Measurements from ENCODE around the gene LARP1.
"Not testable (repeated sequence)": the region's sequence is repeated elsewhere in the genome, so short reads cannot be mapped to it uniquely, and the experiment has no call there.

The LARP1 gene

DNA sequence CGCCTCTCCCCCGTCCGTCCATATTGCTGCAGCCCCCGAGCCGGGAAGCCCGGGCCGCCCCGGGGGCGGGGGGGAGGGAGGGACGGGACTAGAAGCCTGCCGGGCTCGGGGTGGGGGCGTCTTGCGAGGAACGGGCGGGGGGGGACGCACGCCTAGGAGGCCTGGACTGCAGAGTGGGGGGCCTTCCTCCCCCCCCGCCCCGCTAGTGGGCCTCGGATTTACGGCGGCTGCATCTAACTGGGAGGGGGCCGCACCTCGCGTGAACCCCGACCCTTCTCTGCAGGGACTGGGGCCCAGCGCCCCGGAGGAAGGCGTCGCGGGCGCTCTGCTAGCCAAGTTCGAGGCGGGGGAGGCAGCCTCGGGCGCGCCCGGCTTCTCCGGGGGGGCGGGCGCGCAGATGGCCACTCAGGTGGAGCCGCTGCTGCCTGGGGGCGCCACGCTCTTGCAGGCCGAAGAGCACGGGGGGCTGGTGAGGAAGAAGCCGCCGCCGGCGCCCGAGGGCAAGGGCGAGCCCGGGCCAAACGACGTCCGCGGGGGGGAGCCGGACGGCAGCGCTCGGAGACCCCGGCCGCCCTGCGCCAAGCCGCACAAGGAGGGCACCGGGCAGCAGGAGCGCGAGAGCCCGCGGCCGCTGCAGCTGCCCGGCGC lies at the start of gene LARP1:
TSS of gene LARP1 (plus strand) at position 17 of the 648 bp plus-strand sequence. CDS start at position 398, 381 bp downstream.
- DNase-seq (ENCODE audit: low spot score): peak; percentile 74

DNA sequence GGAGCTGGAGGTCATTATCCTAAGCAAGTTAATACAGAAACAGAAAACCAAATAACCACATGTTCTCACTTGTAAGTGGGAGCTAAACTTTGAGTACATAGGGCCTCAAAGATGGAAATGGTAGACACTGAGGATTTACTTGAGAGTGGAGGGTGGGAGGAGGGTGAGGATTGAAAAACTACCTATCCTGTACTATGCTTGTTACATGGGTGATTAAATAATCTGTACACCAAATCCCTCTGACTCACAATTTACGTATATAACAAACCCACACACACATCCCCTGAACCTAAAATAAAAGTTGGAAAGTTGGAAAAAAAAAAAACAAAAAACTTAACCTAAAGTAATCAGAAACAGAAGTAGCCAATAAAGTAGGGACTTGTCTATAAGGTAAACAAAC lies 48.8 kb upstream of the LARP1 start:
- DNase-seq (ENCODE audit: low spot score): no peak

DNA sequence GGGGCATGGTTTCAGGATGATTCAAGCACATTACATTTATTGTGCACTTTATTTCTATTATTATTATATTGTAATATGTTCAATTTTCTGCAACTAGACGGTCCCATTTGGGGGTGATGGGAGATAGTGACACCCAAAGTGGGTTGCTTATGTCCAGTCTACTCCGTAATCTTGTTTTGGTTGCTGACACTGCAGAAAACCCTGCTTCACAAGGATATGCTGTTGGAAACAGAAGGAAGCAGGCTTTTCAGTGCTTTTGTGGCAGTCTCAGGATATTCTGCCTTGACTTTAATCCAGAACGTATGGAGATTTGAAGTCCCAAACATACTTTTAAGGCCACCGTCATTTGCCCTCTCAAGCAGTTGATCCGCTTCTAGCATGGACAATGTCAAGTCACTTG lies 47.5 kb upstream of the LARP1 start:
- DNase-seq (ENCODE audit: low spot score): no peak

DNA sequence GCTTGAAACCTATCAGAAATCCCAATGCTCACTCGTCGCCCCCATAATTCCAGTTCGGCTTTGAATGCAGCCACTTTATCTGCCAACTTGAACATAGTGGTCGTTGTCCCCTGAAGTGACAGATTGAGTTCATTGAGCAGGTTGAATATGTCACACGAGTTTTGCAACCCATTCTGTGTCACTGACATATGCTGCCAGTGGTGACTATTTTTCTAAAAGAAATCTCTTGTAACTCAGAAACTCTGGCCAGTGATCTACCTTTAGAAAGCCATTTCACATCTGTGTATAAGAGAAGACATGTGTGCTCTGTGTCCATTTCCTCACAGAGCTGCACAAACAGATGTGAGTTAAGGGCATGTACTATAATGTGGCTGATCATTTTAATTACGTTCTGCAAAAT lies 47.0 kb upstream of the LARP1 start:
- no peak for DNase-seq (ENCODE audit: low spot score)

DNA sequence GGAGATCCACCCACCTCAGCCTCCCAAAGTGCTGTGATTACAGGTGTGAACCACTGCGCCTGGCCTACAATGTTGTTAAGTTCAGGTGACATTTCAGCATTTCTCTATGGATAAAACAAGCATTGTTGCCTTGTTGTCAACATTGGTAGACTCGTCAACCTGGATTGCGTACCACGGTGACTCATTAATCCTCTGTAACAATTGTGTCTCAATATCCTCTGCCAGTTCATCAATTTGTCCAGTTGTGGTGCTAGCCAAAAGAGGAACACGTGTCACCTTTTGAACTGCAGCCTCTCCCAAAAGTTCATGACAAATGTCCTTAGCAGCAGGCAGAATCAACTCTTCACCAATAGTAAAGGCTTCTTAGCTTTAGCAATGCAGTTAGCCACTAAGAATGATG lies 46.3 kb upstream of the LARP1 start:
- no peak for DNase-seq (ENCODE audit: low spot score)

DNA sequence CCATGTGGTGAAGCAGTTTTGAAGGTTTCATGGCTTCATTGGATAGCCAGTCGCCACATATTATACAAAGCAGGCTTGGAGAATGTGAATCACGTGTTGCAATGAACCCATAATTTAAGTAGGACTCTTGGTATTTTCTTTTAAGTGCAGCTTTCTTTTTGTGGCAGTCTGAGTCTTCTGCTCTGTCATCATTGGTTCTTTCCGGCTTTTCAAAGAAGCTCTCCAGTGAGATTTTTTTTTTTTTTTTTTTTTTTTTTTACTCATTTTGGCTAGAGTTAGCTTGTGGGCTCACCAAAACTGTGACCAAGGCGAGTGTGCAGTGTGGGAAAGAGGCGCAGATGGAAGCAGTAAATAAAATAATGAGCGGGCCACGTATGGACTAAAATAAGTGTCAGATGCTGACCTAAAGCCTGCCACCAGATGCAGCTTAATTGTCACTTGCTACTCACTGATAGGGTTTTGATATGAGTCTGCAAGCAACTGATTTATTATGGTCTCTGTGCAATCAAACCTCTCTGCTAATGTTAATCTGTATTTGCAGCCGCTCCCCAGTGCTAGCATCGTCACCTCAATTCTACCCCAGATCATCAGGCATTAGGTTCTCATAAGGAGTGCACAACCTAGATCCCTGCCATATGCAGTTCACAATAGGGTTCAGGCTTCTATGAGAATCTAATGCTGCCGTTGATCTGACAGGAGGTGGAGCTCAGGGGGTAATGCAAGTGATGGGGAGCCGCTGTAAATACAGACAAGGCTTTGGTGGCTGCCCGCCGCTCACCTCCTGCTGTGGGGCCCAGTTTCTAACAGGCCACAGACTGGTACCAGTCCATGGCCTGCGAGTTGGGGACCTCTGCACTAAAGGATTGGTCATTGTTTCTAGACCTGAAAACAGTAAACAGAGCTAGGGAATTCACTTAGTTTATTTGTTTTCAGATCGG lies 45.5 kb upstream of the LARP1 start:
- DNase-seq (ENCODE audit: low spot score): no peak

DNA sequence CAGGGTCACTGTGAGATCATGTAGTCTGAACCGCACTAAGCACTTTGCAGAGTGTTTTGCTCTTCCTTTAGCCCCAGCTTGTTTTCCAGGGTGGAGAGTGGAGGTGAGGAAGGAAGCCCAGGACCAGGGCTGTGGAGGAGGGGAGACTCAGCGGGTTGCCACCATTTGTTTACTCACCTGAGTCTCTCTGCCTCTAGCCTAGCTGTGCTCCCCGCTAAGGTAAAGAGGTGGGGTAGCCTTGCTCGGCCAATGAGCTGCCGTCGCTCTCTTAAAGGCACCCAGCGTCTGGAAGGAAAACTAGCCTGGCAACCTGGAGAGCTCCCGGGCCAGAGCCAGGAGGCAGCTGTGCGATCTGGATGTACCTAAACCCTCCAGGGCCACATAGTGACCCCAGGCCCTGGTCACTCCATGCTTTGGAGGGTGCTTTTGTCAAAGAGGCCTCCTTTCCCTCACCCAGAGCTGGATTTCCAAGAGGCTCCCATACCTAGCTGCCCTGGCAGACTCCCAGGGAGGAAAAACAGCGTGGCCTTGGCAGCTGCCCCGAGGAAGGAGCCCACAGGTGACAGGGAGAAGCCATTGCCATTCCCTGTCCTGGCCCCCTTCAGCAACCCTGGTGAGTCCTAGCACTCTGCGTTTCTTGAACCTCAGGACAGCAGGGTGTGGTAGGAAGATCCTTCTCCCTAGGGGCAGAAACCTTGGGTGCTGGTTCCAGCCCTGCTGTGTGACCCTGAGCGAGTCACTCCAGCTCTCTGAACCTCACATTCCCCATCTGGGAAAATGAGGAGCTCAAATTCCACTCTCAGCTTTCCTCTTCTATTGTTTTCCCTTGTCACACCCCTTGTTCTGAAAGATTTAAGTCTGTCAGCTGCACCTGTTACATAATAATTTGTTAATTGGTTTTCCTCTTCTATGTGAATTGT lies 42.4 kb upstream of the LARP1 start:
- no peak for DNase-seq (ENCODE audit: low spot score)

DNA sequence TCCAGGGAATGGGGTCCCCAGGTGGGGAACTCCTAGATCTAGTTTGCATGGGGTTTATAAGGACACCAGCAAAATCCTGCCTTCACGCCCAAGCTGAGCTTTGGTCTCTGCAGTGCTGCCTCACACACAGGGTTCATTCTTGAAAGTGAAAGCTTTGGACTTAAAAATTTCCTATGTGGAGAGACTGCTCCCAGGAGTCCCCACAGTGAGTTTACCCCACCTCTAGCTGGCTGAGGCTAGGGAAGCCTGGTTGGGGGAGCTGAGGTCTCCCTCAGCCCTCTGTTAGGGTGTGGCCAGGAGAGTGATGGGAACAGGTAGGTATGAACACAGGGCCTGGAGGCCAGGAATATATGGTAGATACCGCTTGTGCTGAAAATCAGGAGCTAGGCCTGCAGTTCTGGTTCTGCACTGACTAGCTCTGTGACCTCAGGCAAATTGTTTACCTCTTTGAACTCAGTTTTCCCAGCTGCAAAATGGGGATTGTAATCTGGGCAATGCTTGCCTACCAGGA lies 41.5 kb upstream of the LARP1 start:
- DNase-seq (ENCODE audit: low spot score): no peak

DNA sequence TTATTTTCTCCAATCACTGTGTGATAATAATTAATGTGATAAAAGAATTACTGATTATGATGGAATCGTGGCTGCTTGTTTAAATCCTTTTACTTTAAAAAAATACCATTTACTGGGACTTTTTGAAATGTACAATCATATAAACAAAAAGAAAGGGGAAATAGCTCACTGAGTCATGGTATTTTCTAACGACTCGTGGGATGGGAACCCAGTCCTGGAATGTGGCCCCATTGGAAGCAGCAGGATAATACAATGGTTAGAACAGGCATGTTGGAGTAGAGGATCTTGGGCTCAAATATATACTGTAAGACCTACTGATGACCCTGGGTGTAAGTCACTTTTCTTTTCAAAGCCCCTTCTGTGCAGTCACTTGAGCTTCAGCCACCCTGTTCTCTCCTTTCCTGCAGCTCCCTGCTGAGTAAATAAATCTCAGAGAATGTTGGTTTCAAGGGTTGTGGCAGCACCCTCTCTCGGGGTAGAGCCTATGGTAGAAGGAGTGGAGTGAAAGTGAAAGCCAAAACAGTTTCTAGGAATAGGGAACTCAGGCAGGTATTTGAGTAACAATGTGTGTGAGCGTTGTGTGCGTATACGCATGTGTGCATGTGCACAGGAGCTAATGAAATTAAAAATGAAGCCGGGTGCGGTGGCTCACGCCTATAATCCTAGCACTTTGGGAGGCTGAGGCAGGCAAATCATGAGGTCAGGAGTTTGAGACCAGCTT lies 40.8 kb upstream of the LARP1 start:
- no peak for DNase-seq (ENCODE audit: low spot score)

DNA sequence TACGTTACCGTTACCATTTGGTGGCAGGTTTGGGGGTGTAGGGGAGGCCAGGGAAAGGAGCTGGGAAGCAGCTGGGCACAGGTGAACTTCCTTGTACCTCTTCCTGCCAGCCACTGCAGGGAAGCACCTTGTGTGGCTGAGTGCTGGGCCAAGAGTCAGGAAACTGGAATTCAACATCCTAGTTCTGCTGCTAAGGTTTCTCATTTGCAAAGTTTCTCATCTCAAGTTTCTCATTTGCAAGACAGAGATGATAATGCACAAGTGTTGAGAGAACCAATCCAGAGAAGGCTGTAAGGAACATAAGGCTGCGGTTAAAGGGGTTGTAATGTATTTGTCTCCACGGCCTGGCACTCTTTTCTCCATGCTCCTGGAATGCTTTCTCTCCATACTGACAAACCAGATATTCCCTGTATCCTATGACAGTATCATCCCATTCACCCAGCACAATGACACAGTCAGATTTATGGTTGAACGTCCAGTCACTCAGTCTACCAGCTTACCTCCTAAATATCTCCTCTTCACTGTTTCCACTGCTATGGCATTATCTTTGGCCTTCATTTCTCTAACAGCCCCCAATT lies 33.6 kb upstream of the LARP1 start:
- no peak for DNase-seq (ENCODE audit: low spot score)

DNA sequence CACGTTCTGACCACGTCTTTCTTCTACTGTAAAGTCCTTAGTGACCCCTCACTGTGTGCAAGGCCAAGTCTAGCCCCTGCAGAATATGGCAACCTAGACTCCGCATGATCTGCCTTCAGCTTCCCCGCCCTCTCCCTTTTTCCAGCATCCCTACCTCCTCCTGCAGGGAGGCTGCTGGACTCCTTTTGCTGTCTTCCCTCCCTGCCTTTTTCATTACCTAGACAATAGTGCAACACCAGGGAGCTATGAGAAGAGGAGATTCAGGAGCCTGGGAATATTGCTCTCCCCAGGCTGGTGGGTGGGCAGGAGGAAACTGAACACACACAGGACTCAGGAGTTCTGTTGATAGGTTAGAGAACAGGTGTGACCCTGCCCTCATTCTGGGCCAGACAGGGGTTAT lies 33.1 kb upstream of the LARP1 start:
- no peak for DNase-seq (ENCODE audit: low spot score)

DNA sequence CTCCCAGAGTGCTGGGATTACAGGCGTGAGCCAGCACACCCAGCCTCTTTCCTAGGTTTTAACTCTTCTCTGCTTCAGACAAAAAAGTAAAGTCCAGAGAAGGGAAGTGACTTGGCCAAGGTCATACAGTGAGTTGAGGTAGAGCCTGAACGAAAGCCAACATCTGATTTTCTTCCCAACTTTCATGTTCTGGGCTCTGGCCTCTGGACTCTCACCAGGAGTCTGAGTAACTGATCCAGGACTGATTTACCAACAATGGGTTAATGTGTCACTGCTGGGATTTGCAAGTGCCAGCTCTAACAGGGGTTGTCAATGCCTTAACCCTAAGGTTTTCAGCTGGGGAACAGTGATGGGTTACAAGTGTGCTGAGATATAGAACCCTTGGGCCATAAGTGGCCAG lies 32.2 kb upstream of the LARP1 start:
- DNase-seq (ENCODE audit: low spot score): no peak

DNA sequence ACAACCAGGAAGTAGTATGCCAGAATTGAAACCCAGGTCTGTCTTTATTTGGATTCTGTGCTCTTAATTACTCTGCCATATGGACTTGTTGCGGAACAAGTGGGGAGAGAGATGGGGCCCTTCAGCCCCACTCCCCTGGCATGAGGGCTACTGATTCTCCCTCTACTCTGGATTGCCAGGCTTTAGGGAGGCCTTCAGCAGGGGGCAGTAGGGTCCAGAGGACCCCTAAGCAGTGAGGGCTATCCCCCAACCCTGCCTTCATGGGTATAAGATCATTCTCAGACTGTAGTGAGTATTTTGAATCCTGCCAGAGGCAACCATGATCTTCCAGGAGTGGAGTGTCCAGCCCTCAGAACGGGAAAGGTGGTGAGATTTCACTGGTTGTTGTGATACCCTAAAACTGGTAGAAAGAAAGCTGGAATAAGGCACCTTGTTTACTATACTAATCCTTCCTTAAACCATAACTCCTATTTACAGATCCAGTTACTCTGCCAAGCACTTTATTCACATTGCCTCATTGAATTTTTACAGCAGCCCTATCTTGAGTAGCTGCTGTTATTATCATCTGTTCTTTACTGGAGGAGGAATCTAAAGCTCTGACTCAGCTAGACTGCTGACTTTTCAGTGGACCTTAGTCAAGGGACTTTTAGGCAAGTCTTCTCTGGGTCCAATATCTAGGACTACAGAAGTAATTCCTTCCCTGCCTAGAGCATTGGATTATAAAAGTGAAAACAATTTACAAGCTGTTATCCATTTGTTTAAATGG lies 31.3 kb upstream of the LARP1 start:
- DNase-seq (ENCODE audit: low spot score): no peak

DNA sequence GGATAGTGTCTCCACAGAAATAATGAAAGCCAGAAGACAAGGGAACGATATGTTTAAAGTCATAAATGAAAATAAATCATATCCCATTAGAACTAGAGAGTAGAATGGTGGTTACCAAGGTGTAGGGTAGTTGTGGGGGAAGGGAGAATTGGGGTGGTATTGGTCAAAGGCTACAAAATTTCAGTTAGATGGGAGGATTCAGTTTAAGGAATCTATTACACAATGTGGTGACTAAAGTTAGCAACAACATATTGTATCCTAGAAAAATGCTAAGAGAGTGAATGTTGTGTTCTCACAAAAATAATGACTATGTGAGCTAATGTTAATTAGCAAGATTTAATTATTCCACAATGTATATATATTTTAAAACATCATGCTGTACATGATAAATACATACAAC lies 27.8 kb upstream of the LARP1 start:
- no peak for DNase-seq (ENCODE audit: low spot score)

DNA sequence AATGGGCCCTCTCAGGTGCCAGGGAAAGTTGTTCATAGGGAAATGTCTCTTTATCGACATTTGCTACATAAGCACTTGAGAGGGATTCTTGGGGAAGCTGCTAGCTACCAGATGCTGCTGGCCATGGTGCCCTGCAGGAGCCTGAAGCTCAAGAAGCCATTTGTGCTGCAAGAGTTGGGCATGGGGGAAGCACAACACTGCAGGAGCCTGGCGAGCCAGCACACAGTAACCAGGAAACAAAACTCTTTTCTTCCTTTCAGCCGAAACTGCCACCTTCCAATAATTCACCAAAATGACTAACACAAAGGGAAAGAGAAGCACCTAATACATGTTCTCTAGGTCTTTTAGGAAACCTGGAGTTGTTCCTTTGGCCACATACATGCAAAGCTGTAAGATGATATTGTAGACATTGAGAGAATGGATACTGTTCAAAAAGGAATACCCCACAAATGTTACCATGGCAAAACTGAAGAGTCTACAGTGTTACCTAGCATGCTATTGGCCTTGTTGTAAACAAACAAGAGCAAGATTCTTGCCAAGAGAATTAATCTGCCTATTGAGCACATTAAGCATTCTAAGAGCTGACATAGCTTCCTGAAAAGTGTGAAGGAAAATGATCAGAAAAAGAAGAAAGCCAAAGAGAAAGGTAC lies 26.1 kb upstream of the LARP1 start:
- no peak for DNase-seq (ENCODE audit: low spot score)

DNA sequence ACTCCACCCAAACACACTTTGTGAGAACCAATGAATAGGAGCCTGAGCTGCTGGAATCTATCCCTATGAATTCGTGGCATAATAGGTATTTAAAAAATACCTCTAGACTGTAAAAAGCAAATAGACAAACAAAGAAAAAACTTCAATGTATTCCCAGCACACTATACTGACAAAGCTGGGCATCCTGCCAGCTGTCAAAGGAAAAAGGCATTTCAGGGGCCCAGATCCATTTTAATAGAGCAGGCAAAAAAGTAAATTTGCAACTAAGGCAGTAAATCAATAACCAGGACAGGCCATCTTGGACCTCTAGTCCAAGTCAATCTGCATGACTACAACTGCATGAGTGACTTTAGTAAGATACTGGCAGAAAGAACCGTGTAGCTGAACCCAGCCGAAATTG lies 25.6 kb upstream of the LARP1 start:
- DNase-seq (ENCODE audit: low spot score): no peak

DNA sequence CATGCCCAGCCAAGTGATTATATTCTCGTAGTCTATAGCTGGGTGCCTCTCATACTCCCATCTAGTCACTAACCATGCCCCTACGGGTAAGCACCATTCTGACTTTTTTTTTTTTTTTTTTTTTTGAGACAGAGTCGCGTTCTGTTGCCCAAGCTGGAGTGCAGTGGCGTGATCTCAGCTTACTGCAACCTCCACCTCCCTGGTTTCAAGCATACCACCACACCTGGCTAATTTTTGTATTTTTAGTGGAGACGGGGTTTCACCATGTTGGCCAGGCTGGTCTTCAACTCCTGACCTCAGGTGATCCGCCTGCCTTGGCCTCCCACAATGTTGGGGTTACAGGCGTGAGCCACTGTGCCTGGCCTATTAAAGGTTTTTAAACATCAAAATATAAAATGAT lies 24.4 kb upstream of the LARP1 start:
- not testable (repeated sequence) for DNase-seq (ENCODE audit: low spot score)

DNA sequence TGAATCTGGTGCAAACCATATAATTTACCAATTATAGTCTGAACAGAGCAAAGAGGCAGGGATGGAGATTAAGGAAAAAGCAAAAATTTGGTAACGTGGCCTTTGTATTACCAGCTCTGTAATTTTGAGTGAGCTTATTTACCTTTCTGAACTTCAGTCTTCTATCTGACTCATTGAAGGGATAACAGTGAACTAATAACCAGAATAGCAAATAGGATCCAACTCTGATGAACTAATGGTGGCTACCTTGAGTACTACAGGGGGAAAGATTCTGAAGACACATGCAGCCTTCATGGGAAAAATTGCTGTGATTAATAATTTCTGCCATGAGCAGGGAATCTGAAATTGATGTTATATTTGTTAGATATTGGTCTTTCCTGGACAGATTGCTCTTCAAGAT lies 23.0 kb upstream of the LARP1 start:
- DNase-seq (ENCODE audit: low spot score): no peak

DNA sequence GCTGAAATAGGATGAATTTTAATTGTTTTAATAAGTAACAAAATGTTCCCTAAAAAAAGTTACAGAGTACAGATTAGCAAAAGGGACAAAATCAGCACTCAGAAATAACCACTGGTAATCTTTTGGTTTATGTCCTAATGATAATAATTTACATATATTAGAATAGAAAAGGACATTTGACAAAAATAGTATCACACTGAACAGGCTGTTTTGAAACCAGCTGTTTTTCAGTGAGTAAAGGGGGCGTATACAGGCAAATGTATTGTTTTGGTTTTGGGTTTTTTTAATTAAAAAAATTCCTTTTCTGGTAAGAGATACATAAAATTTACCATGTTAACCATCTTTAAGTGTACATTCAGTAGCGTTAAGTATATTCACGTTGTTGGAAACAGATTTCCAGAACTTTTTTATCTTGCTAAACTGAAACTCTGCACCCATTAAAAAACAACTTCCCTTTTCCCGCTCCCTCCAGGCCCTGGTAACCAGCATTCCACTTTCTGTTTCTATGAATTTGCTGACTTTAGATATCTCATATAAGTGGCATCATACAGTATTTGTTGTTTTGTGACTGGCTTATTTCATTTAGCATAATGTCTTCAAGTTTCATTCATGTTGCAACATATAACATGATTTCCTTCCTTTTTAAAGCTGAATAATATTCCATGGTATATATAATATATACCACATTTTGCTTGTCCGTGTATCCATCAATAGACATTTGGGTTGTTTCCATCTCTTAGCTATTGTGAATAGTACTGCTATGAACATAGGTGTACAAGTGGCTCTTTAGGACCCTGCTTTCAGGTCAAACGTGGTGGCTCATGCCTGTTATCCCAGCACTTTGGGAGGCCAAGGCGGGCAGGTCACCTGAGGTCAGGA lies 20.6 kb upstream of the LARP1 start:
- no peak for DNase-seq (ENCODE audit: low spot score)

Measured in ecto neural progenitor cell (in vitro differentiated cells).